ENCODE data around the gene DNAH8.

DNAH8 gene

GRCh38 chr6:38822963-38823362, 107.9 kb downstream of the DNAH8 start:
- Histone ChIP-seq H3K4me3 (ENCODE audit: low read depth in 1 of 2, low read length in 1 of 2) (no peak overlapping the region), H3K27me3 (peaks cover 13% of the 10 kb centered on the region), H3K36me3 (no peaks in the 10 kb centered on the region), H3K27ac (no peak overlapping the region), H3K4me1 (ENCODE audit: control insufficient read depth in 1 of 2, insufficient read depth in 1 of 2, low read depth in 1 of 2, low read length in 1 of 2) (no peaks in the 10 kb centered on the region), H3K9me3 (no peaks in the 10 kb centered on the region)
- TF ChIP-seq CTCF (IDR thresholded peaks at IDR 0.05) = no peak

DNA sequence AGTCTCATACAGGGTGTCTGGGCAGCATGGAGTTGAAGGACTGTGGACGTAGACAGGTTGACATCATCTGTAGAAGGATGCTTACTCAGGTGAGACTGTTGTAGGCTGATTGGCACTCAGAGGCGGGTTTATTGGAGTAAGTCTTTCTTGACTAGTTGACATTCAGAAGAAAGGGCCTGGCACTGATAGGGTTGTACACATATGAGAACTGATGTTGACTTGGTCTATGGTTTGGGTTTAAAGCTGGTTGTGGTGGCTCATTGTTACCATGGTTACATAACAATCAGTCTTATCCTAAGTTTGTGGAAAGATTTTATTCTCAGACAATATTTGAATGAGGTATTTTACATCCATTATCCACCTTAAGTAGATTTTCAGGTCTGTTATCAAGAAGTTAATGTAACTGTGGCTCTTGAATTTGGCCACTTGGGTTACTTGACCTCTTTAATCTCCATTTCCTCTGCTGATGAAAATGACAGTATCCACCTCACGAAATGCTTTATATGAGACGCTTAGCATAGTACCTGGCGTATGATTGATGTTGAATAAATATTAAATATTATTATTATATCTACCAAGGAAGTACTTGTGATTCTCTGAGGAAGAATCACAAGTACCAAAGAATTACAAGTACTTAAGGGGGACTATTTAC, 109.3 kb downstream of the DNAH8 start:
- Histone ChIP-seq H3K36me3 (no peaks in the 10 kb centered on the region), H3K4me1 (ENCODE audit: control insufficient read depth in 1 of 2, insufficient read depth in 1 of 2, low read depth in 1 of 2, low read length in 1 of 2) (no peaks in the 10 kb centered on the region), H3K27ac (no peak overlapping the region), H3K9me3 (no peaks in the 10 kb centered on the region), H3K27me3 (peaks cover 7% of the 10 kb centered on the region), H3K4me3 (ENCODE audit: low read depth in 1 of 2, low read length in 1 of 2) (no peak overlapping the region)
- TF ChIP-seq CTCF (IDR thresholded peaks at IDR 0.05) = no peak

DNA sequence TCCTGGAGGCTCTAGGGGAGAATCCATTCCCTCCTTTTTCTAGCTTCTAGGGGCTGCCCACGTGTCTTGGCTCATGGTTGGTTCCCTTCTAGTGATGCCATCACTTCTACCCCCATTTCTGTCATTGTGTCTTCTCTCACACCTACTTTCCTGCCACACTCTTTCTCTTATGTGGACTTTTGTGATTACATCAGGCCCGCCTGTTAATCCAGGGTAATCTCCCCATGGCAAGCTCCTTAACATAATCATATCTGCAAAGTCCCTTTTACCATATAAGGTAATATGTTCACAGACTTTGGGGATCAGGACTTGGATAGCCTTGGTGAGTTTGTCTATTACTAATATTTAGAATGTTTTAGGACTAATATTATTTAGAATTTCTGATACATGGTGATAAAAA, 111.9 kb downstream of the DNAH8 start:
- Histone ChIP-seq H3K4me3 (ENCODE audit: low read depth in 1 of 2, low read length in 1 of 2) (no peak overlapping the region), H3K27me3 (no peaks in the 10 kb centered on the region), H3K36me3 (no peaks in the 10 kb centered on the region), H3K9me3 (no peaks in the 10 kb centered on the region), H3K27ac (no peak overlapping the region), H3K4me1 (ENCODE audit: control insufficient read depth in 1 of 2, insufficient read depth in 1 of 2, low read depth in 1 of 2, low read length in 1 of 2) (no peaks in the 10 kb centered on the region)
- TF ChIP-seq CTCF (IDR thresholded peaks at IDR 0.05) = no peak

- no peak for TF ChIP-seq CTCF (IDR thresholded peaks at IDR 0.05)
- H3K36me3 ChIP-seq = no peaks in the 10 kb centered on the region
These were observed 116.8 kb downstream of the DNAH8 start for GRCh38 chr6:38831865-38832264.

GRCh38 chr6:38833320-38833719, 118.2 kb downstream of the DNAH8 start:
- H3K9me3 ChIP-seq = no peaks in the 10 kb centered on the region
- H3K4me3 ChIP-seq (ENCODE audit: low read depth in 1 of 2, low read length in 1 of 2) = no peak overlapping the region
- no peak overlapping the region for H3K27ac ChIP-seq
- TF ChIP-seq CTCF (IDR thresholded peaks at IDR 0.05) = no peak
- H3K36me3 ChIP-seq = no peaks in the 10 kb centered on the region
- H3K4me1 ChIP-seq (ENCODE audit: control insufficient read depth in 1 of 2, insufficient read depth in 1 of 2, low read depth in 1 of 2, low read length in 1 of 2) = no peaks in the 10 kb centered on the region
- H3K27me3 ChIP-seq = no peaks in the 10 kb centered on the region

More at GRCh38 chr6:38831865-38832264, 116.8 kb downstream of the DNAH8 start:
- Histone ChIP-seq H3K9me3 (no peaks in the 10 kb centered on the region), H3K4me3 (ENCODE audit: low read depth in 1 of 2, low read length in 1 of 2) (no peak overlapping the region), H3K27ac (no peak overlapping the region), H3K27me3 (no peaks in the 10 kb centered on the region), H3K4me1 (ENCODE audit: control insufficient read depth in 1 of 2, insufficient read depth in 1 of 2, low read depth in 1 of 2, low read length in 1 of 2) (no peaks in the 10 kb centered on the region)
